Astrocyte of the spinal cord (primary cell): Measurements from ENCODE around the gene STPG3.
"Not testable (repeated sequence)": the region's sequence is repeated elsewhere in the genome, so short reads cannot be mapped to it uniquely, and the experiment has no call there.

ENCODE experiments used
- DNase-seq: peaks from one replicate; pipeline ENCODE4 v3.0.0; 2011; ENCODE audit warnings: low read depth, low spot score
- H3K4me3 ChIP-seq: 2 replicates; pipeline ENCODE4 v1.5.1; 2011; ENCODE audit warnings: low read depth, mild to moderate bottlenecking, low read length, moderate library complexity
- in situ Hi-C: cut with HindIII; loops from 2 replicates; pipeline ENCODE4 v1.10.0; 2017; ENCODE audit warnings: low sequenced_read_pairs
- TF ChIP-seq, protein P1 (sequence below): IDR thresholded peaks from 2 replicates; pipeline ENCODE4 v1.5.1; 2012; ENCODE audit warnings: low read depth, mild to moderate bottlenecking, low read length, inconsistent platforms

Gene STPG3

DNA sequence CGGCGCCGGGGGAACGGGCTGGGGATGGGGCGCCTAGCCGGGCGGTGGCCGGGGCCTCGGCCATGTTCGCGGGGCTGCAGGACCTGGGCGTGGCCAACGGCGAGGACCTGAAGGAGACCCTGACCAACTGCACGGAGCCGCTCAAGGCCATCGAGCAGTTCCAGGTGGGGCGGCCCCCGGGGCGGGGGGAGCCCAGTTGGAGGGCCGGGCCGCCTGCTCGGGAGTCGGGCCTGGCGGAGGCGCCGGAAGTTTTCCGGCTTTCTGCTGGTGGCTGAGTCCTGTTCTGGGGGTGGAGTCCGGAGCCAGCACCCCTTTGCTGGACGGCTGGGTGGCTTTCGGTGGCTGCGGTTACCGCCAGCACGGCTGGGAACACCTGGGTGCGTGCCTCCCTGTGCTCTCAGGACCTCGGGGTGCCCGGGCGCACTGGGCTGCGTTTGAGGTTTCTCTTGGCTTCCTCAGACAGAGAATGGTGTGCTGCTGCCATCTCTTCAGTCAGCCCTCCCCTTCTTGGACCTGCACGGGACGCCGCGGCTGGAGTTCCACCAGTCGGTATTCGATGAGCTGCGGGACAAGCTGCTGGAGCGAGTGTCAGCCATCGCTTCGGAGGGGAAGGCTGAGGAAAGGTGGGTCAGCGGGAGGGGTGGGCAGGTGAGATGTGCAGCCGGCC lies 4.5 kb downstream of the STPG3 start:
- peak overlapping the region; percentile 89 for H3K4me3 ChIP-seq
- peak; percentile 45 for DNase-seq
- TF ChIP-seq, protein P1, sequence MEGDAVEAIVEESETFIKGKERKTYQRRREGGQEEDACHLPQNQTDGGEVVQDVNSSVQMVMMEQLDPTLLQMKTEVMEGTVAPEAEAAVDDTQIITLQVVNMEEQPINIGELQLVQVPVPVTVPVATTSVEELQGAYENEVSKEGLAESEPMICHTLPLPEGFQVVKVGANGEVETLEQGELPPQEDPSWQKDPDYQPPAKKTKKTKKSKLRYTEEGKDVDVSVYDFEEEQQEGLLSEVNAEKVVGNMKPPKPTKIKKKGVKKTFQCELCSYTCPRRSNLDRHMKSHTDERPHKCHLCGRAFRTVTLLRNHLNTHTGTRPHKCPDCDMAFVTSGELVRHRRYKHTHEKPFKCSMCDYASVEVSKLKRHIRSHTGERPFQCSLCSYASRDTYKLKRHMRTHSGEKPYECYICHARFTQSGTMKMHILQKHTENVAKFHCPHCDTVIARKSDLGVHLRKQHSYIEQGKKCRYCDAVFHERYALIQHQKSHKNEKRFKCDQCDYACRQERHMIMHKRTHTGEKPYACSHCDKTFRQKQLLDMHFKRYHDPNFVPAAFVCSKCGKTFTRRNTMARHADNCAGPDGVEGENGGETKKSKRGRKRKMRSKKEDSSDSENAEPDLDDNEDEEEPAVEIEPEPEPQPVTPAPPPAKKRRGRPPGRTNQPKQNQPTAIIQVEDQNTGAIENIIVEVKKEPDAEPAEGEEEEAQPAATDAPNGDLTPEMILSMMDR: no peak
- in situ Hi-C loops: no loop called here

DNA sequence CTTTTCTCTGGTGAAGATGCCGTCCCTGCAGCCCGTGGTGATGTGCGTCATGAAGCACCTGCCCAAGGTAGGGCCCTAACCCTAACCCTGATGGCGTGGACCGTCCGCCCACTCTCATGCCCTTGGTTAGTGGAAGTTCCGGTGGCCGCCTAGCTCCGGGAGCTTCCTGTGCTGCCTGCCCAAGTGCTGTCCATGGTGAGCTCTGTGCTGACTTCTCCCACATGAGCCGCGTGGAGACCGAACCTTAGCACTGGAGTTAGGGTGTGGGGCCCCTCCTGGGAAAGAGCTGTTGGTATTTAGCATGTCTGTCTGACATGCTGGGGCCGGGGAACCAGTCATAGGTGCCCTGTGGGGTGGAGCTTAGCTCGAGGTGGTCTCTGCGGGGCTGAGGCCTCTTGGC lies 5.3 kb downstream of the STPG3 start:
- in situ Hi-C loops: no loop called here
- no peak for DNase-seq
- TF ChIP-seq, protein P1: no peak
- H3K4me3 ChIP-seq: peak overlapping the region; percentile 89

DNA sequence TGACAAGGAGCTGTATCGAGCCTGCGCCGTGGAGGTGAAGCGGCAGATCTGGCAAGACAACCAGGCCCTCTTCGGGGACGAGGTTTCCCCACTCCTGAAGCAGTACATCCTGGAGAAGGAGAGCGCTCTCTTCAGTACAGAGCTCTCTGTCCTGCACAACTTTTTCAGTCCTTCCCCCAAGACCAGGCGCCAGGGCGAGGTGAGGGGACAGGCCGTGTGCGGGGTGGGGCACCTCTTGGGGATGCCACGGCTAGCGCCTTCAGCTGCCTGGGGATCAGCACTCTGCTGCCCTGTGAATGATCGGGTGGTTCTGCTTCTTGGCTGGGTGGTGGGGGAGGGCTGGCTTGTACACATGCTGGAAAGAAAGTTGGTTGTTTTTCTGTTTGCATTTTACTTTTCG lies 5.8 kb downstream of the STPG3 start:
- no peak for DNase-seq
- in situ Hi-C loops: no loop called here
- no peak overlapping the region for H3K4me3 ChIP-seq
- TF ChIP-seq, protein P1: no peak

DNA sequence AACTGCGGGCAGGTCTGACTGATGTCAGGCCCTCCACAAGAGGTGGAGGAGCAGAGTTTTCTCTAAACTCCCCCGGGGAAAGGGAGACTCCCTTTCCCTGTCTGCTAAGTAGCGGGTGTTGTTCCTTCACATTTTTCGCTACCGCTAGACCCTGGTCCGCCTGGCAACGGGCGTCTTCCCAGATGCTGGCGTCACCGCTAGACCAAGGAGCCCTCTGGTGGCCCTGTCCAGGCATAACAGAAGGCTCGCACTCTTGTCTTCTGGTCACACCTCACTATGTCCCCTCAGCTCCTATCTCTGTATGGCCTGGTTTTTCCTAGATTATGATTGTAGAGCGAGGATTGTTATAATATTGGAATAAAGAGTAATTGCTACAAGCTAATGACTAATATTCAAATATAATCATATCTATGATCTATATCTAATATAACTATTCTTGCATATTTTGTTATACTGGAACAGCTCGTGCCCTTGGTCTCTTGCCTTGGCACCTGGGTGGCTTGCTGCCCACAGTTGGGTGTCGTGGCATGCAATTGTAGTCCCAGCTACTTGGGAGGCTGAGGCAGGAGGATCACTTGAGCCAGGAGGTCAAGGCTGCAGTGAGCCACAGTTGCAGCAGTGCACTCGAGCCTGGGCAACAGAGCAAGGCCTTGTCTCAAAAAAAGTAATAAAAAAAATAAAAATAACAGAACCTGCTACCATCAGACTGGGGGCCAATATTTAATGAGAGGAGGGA lies 11.3 kb downstream of the STPG3 start:
- H3K4me3 ChIP-seq, in situ Hi-C loops: not testable (repeated sequence)
- peak; percentile 43 for DNase-seq
- TF ChIP-seq, protein P1: peak; percentile 40

DNA sequence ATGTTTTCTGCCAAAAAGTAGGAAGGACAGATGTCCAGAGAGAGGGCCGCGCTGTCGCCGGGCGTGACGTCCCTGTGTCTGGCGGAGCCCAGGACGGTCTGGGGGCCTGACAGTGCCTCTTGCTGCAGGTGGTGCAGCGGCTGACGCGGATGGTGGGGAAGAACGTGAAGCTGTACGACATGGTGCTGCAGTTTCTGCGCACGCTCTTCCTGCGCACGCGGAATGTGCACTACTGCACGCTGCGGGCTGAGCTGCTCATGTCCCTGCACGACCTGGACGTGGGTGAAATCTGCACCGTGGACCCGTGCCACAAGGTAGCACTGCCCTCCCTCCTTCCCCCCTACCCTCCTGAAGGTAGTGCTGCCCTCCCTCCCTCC lies 11.8 kb downstream of the STPG3 start:
- DNase-seq: no peak
- H3K4me3 ChIP-seq: no peak overlapping the region
- in situ Hi-C loops: no loop called here
- TF ChIP-seq, protein P1: no peak

DNA sequence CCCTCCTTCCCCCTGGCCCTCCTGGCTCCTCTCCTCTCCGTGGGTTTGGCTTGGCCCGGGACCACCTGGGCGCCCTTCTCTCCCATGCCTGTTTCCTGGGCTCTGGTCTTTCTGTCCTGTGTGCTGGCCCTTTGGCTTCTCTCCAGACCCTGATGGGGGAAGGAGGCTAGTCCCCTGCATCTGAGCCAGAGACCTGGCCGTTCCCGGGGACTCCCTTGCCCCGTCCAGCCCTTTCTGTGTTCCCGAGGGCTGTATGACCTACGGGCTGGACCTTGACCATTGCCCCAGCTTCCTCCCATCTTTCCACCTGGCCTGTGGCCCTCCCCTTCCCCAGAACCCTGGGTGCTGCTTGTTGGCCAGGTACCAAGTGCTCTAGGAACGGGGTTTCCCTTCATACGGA lies 12.4 kb downstream of the STPG3 start:
- TF ChIP-seq, protein P1: no peak
- no peak overlapping the region for H3K4me3 ChIP-seq
- in situ Hi-C loops: no loop called here
- DNase-seq: no peak
